GM12878 (cell line): Measurements from ENCODE around the gene URAD. TPM values are rescaled to one million over a fixed set of nuclear protein-coding genes. Genes with fewer than 3 reads are reported as not detected.

Source experiments
- ATAC-seq: fragments of 200-7000 bp; cut with Tn5 transposase; 3 replicates; pipeline ENCODE4 v1.9.1; 2020; ENCODE audit warnings: mild to moderate bottlenecking, moderate library complexity
- BruUV-seq: library from RNA; stranded (reverse); fragments of 400-500 nt; replicated peaks from 2 replicates; lab custom pipeline; 2021; lab: Mats Ljungman, UMichigan
- CTCF ChIA-PET: fragments of 300-600 bp; sonication (Branson Sonifier 250); formaldehyde crosslinking; extraction: SDS; loops from one replicate; lab custom pipeline; 2021; ENCODE audit warnings: inconsistent platforms; lab: Yijun Ruan, JAX
- POLR2A ChIA-PET: fragments of 350-600 bp; formaldehyde crosslinking; extraction: SDS; loops from one replicate; lab custom pipeline; 2021; ENCODE audit warnings: inconsistent platforms; lab: Charles Lee
- RAD21 ChIA-PET: fragments of 300-600 bp; sonication (Branson Sonifier 250); formaldehyde crosslinking; loops from one replicate; lab custom pipeline; 2023; ENCODE audit warnings: antibody characterized with exemption; ENCODE audit not compliant: unreplicated experiment; lab: Charles Lee
- SMC1A ChIA-PET: fragments of 300-600 bp; sonication (Branson Sonifier 250); formaldehyde crosslinking; loops from one replicate; lab custom pipeline; 2023; ENCODE audit not compliant: unreplicated experiment, uncharacterized antibody; lab: Charles Lee
- DNase-seq: peaks from one replicate; pipeline ENCODE4 v3.0.0-alpha.2; 2011; ENCODE audit warnings: low read depth, low spot score
- FAIRE-seq: peaks from 3 replicates; lab custom pipeline; 2011; peaks lifted over from hg19 to GRCh38; lab: Jason Lieb, UNC
- H2AFZ ChIP-seq: 2 replicates; pipeline ENCODE4 v1.6.0; 2011; ENCODE audit warnings: low read depth, low read length, control low read depth; ENCODE audit not compliant: control insufficient read depth
- H3K27ac ChIP-seq: 2 replicates; pipeline ENCODE4 v1.5.1; 2011; ENCODE audit warnings: control low read depth; ENCODE audit not compliant: control insufficient read depth, insufficient read depth
- H3K27me3 ChIP-seq, 2 experiments: replicated peaks in 1 of 2; 2 replicates each; pipeline versions ENCODE4 v1.6.0 to v1.6.1; 2011; ENCODE audit warnings: low read length in 1 of 2; ENCODE audit not compliant: control insufficient read depth in 2 of 2, insufficient read depth in 2 of 2
- H3K36me3 ChIP-seq, 2 experiments: 2 replicates each; pipeline ENCODE4 v1.5.1; 2011; ENCODE audit warnings: low read length in 1 of 2; ENCODE audit not compliant: control insufficient read depth in 2 of 2, insufficient read depth in 2 of 2
- H3K4me1 ChIP-seq: 2 replicates; pipeline ENCODE4 v1.6.1; 2011; ENCODE audit warnings: mild to moderate bottlenecking, low read length, moderate library complexity, mixed read lengths; ENCODE audit not compliant: control insufficient read depth, insufficient read depth
- H3K4me2 ChIP-seq: 2 replicates; pipeline ENCODE4 v1.6.0; 2011; ENCODE audit warnings: control low read depth; ENCODE audit not compliant: control insufficient read depth, insufficient read depth
- H3K4me3 ChIP-seq: fragments of 200-600 bp; sonication (generic); 2 replicates; pipeline ENCODE4 v1.5.1; 2016
- H3K79me2 ChIP-seq: 2 replicates; pipeline ENCODE4 v1.6.0; 2011; ENCODE audit warnings: low read length; ENCODE audit not compliant: control insufficient read depth, insufficient read depth
- H3K9ac ChIP-seq: 2 replicates; pipeline ENCODE4 v1.8.0; 2011; ENCODE audit warnings: low read length, control low read depth, mixed read lengths; ENCODE audit not compliant: control insufficient read depth, insufficient read depth
- H3K9me3 ChIP-seq: replicated peaks from 3 replicates; pipeline ENCODE4 v1.5.1; 2011; ENCODE audit warnings: mild to moderate bottlenecking, low read length; ENCODE audit not compliant: control insufficient read depth, insufficient read depth
- H4K20me1 ChIP-seq: 2 replicates; pipeline ENCODE4 v1.6.0; 2011; ENCODE audit not compliant: control insufficient read depth, insufficient read depth
- ATF7 ChIP-seq: fragments of 450-650 bp; IDR thresholded peaks from 2 replicates; pipeline ENCODE4 v1.6.1; 2016; ENCODE audit warnings: low read depth, mild to moderate bottlenecking
- BHLHE40 ChIP-seq, 2 experiments: fragments of 450-650 bp in 1 of 2; IDR thresholded peaks; 2 replicates each; pipeline ENCODE4 v1.6.1; 2011 to 2017; ENCODE audit warnings: low read depth in 2 of 2, borderline replicate concordance in 1 of 2, improper control_type of control experiment in 1 of 2, low read length in 1 of 2, mild to moderate bottlenecking in 1 of 2
- CHD1 ChIP-seq: IDR thresholded peaks from 2 replicates; pipeline ENCODE4 v1.6.1; 2012; ENCODE audit warnings: low read depth, low read length, improper control_type of control experiment
- CREM ChIP-seq: IDR thresholded peaks from 2 replicates; pipeline ENCODE4 v1.6.1; 2014; ENCODE audit warnings: antibody characterized with exemption, low read depth
- E2F8 ChIP-seq: fragments of 450-650 bp; IDR thresholded peaks from 2 replicates; pipeline ENCODE4 v1.6.1; 2018; ENCODE audit warnings: mild to moderate bottlenecking, low read depth, moderate library complexity; ENCODE audit not compliant: partially characterized antibody
- EED ChIP-seq: sonication (generic); IDR thresholded peaks from 2 replicates; pipeline ENCODE4 v1.6.1; 2016; ENCODE audit warnings: antibody characterized with exemption, low read depth
- ESRRA ChIP-seq: IDR thresholded peaks from 2 replicates; pipeline ENCODE4 v1.6.1; 2012; ENCODE audit warnings: mild to moderate bottlenecking, low read length, improper control_type of control experiment
- HDAC2 ChIP-seq: fragments of 200-600 bp; sonication (generic); IDR thresholded peaks from 2 replicates; pipeline ENCODE4 v1.6.1; 2017
- LARP7 ChIP-seq: fragments of 450-650 bp; IDR thresholded peaks from 2 replicates; pipeline ENCODE4 v1.6.1; 2017; ENCODE audit warnings: mild to moderate bottlenecking
- MEF2B ChIP-seq: fragments of 450-650 bp; IDR thresholded peaks from 2 replicates; pipeline ENCODE4 v1.6.1; 2018; ENCODE audit warnings: mild to moderate bottlenecking, moderate library complexity; ENCODE audit not compliant: partially characterized antibody, poor library complexity, severe bottlenecking
- NR2C1 ChIP-seq: fragments of 450-650 bp; IDR thresholded peaks from 2 replicates; pipeline ENCODE4 v1.6.1; 2017; ENCODE audit warnings: antibody characterized with exemption, mild to moderate bottlenecking, moderate library complexity
- PAX5 ChIP-seq: IDR thresholded peaks from 2 replicates; pipeline ENCODE4 v1.6.1; 2011; ENCODE audit warnings: low read depth, low read length, borderline replicate concordance
- RFX5 ChIP-seq: IDR thresholded peaks from 2 replicates; pipeline ENCODE4 v1.6.1; 2011; ENCODE audit warnings: low read depth, low read length, improper control_type of control experiment
- SKIL ChIP-seq: fragments of 450-650 bp; IDR thresholded peaks from 2 replicates; pipeline ENCODE4 v1.6.1; 2017; ENCODE audit warnings: mild to moderate bottlenecking, low read depth, inconsistent platforms; ENCODE audit not compliant: poor library complexity, severe bottlenecking
- SP1 ChIP-seq: IDR thresholded peaks from one replicate; pipeline ENCODE4 v1.6.1; 2011; ENCODE audit warnings: low read depth, low read length
- TARDBP ChIP-seq: IDR thresholded peaks from 2 replicates; pipeline ENCODE4 v1.6.1; 2016; ENCODE audit warnings: borderline replicate concordance
- ZNF24 ChIP-seq: fragments of 450-650 bp; IDR thresholded peaks from 2 replicates; pipeline ENCODE4 v1.6.1; 2017; ENCODE audit warnings: antibody characterized with exemption, mild to moderate bottlenecking
- WGBS: methylation state at CpG from one replicate; pipeline ENCODE4 v1.1.6; 2016; ENCODE audit warnings: low lambda C conversion rate; ENCODE audit not compliant: insufficient replicate concordance, insufficient coverage; ENCODE audit errors: missing lambda C conversion rate; 5-methylcytosine and 5-hydroxymethylcytosine counted together
- in situ Hi-C: fragments of 300-500 bp; cut with MboI; formaldehyde crosslinking; loops from 9 replicates; pipeline ENCODE4 v1.14.3; 2018; ENCODE audit warnings: mixed read lengths
- intact Hi-C: fragments of 100-400 bp; cut with micrococcal nuclease; formaldehyde crosslinking; loops from one replicate; pipeline ENCODE4 v1.14.2; 2022; ENCODE audit not compliant: unreplicated experiment
- polyA plus RNA-seq, 11 experiments: library from polyadenylated mRNA; depleted of rRNA in 4 of 11; unstranded in 6 of 11; stranded (reverse) in 5 of 11; fragments of >200 nt; fragmentation: Nextera tagmentation in 4 of 11; fragmentation: Illumina TruSeq in 1 of 11; extraction: Ambion mirVana in 4 of 11; extraction: Trizol in 1 of 11; gene quantifications; 1 replicate in 1 of 11; 2 replicates in 10 of 11; pipeline versions ENCODE4 v1.2.1 to v1.2.3, GENCODE V29; 2011 to 2016; ENCODE audit warnings: inconsistent platforms in 2 of 11, missing spikeins in 2 of 11, low read depth in 1 of 11
- total RNA-seq, 4 experiments: library from RNA; depleted of rRNA in 3 of 4; stranded (reverse); fragments of >200 nt in 3 of 4; fragmentation: Illumina TruSeq in 1 of 4; extraction: Trizol in 1 of 4; gene quantifications; 2 replicates each; pipeline versions ENCODE4 v1.2.1 to v1.2.3, GENCODE V29; 2013 to 2021

URAD gene
- total and polyA plus RNA-seq, 10 of the 15 experiments (the other 5 are each of a cell fraction or from before 2014, with no cell fraction given) = not detected

GRCh38 chr13:27956576-27957300 is 31.8 kb downstream of the URAD start:
- TF ChIP-seq BHLHE40 (IDR thresholded peaks at IDR 0.05; ENCODE audit: borderline replicate concordance in 1 of 2, low read depth in 2 of 2, low read length in 1 of 2) (no peak), LARP7 (no peak), NR2C1 (no peak), ATF7 (no peak), CREM (no peak), ESRRA (no peak), E2F8 (no peak), PAX5 (no peak), RFX5 (no peak), EED (no peak), ZNF24 (no peak), MEF2B (no peak), TARDBP (no peak), HDAC2 (no peak), SKIL (no peak), SP1 (no peak), CHD1 (no peak)
- TF ChIP-seq, all 136 proteins: peak for 0
- no peak for ATAC-seq
- no peaks in the 10 kb centered on the region for H3K36me3 ChIP-seq
- no peak overlapping the region for H3K9ac ChIP-seq
- H3K9me3 ChIP-seq = no peaks in the 10 kb centered on the region
- H4K20me1 ChIP-seq = no peaks in the 10 kb centered on the region
- no peak overlapping the region for H3K4me3 ChIP-seq
- H3K4me1 ChIP-seq = peaks cover 9% of the 10 kb centered on the region
- CTCF ChIA-PET = interaction anchor here (0.6 to 14.0 kb wide), 10 partner anchors 9 to 597 kb away, joined by 3 to 360 read pairs (median 4); no protein-coding TSS in a partner anchor
- SMC1A ChIA-PET = interaction anchor here (1.0 to 6.4 kb wide), 4 partner anchors 8 to 128 kb away, joined by 3 to 112 read pairs (median 4); no protein-coding TSS in a partner anchor
- intact Hi-C loops = no loop called here
- RAD21 ChIA-PET = interaction anchor here (1.0 to 5.8 kb wide), 4 partner anchors 26 to 594 kb away, joined by 3 to 163 read pairs (median 40); no protein-coding TSS in a partner anchor
- no peaks in the 10 kb centered on the region for H3K79me2 ChIP-seq
- no peak overlapping the region for H3K4me2 ChIP-seq
- H3K27me3 ChIP-seq = peaks cover 10 to 15% of the 10 kb centered on the region in 2 experiments
- BruUV-seq = no TSS peak
- POLR2A ChIA-PET = interaction anchor here (0.7 kb wide), 2 partner anchors 187 to 784 kb away, joined by 3 to 4 read pairs; no protein-coding TSS in a partner anchor
- under 1% methylated on average over 5 of the region's 5 CpGs for WGBS
- DNase-seq = no peak
- in situ Hi-C loops = no loop called here
- FAIRE-seq = no peak
- no peak overlapping the region for H3K27ac ChIP-seq
- no peak overlapping the region for H2AFZ ChIP-seq
